ENCODE results near the gene FLRT2. TPM values are rescaled to one million over a fixed set of nuclear protein-coding genes. Genes with fewer than 3 reads are reported as not detected.

FLRT2 gene
- total and polyA plus RNA-seq, 10 of the 15 experiments (the other 5 are each of a cell fraction or from before 2014, with no cell fraction given), result 0.03 to 0.13 TPM; not detected in 8

GRCh38 chr14:85545738-85546137, 15.8 kb downstream of the FLRT2 start:
- RAD21 ChIA-PET (ENCODE audit: unreplicated experiment), result no interaction called here
- BruUV-seq (replicated peaks), result no TSS peak
- H3K79me2 ChIP-seq (ENCODE audit: control insufficient read depth, insufficient read depth, low read length), result no peaks in the 10 kb centered on the region

More at GRCh38 chr14:85545738-85546137, 15.8 kb downstream of the FLRT2 start:
- no peak for FAIRE-seq
- Histone ChIP-seq H3K4me1 (ENCODE audit: control insufficient read depth, insufficient read depth, low read length) (no peaks in the 10 kb centered on the region), H3K4me3 (no peak overlapping the region), H4K20me1 (ENCODE audit: control insufficient read depth, insufficient read depth) (no peaks in the 10 kb centered on the region), H3K27ac (ENCODE audit: control insufficient read depth, insufficient read depth) (no peak overlapping the region), H3K4me2 (ENCODE audit: control insufficient read depth, insufficient read depth) (no peak overlapping the region), H3K9ac (ENCODE audit: control insufficient read depth, insufficient read depth, low read length) (no peak overlapping the region), H2AFZ (ENCODE audit: control insufficient read depth, low read depth, low read length) (no peak overlapping the region), H3K36me3 (ENCODE audit: control insufficient read depth in 2 of 2, insufficient read depth in 2 of 2, low read length in 1 of 2) (no peaks in the 10 kb centered on the region), H3K9me3 (replicated peaks; ENCODE audit: control insufficient read depth, insufficient read depth, low read length) (no peaks in the 10 kb centered on the region), H3K27me3 (replicated peaks in 1 of 2; ENCODE audit: control insufficient read depth in 2 of 2, insufficient read depth in 2 of 2, low read length in 1 of 2) (no peaks in the 10 kb centered on the region)
- DNase-seq (ENCODE audit: low read depth, low spot score), result no peak
- ChIA-PET POLR2A (no interaction called here), SMC1A (ENCODE audit: uncharacterized antibody, unreplicated experiment) (no interaction called here), CTCF (no interaction called here)
- in situ Hi-C loops (cut with MboI), result no loop called here
- intact Hi-C loops (cut with micrococcal nuclease; ENCODE audit: unreplicated experiment), result no loop called here
- no peak for ATAC-seq
- 29% methylated on average over 3 of the region's 3 CpGs for WGBS (ENCODE audit: insufficient coverage, insufficient replicate concordance, low lambda C conversion rate, missing lambda C conversion rate)
- TF ChIP-seq CHD2 (IDR thresholded peaks at IDR 0.05; ENCODE audit: borderline replicate concordance, low read depth, low read length) (no peak), RELB (IDR thresholded peaks at IDR 0.05; ENCODE audit: low read depth) (no peak), RFX5 (IDR thresholded peaks at IDR 0.05; ENCODE audit: low read depth, low read length) (no peak), ZNF592 (IDR thresholded peaks at IDR 0.05) (no peak), TCF12 (IDR thresholded peaks at IDR 0.05; ENCODE audit: low read depth, low read length) (no peak), USF1 (IDR thresholded peaks at IDR 0.05; ENCODE audit: borderline replicate concordance, extremely low read length, insufficient read depth, low read depth, low read length) (no peak), SP1 (IDR thresholded peaks at IDR 0.05; ENCODE audit: low read depth, low read length) (no peak)

Data from GM12878 (cell line).